ENCODE measurements around the gene SELENOI.

Gene SELENOI

GRCh38 chr2:26412091-26412673 is 66.2 kb downstream of the SELENOI start:
- DNase-seq, result no peak

- no peak for DNase-seq
Observed at GRCh38 chr2:26414311-26414710, 68.4 kb downstream of the SELENOI start.

- no peak for DNase-seq
Observed at GRCh38 chr2:26421961-26422360, 76.0 kb downstream of the SELENOI start.

- DNase-seq, result no peak
Observed at GRCh38 chr2:26422947-26423629, 77.1 kb downstream of the SELENOI start.

- no peak for DNase-seq
Observed at GRCh38 chr2:26423750-26424149, 77.8 kb downstream of the SELENOI start.

- no peak for DNase-seq
Observed at GRCh38 chr2:26424221-26424620, 78.3 kb downstream of the SELENOI start.

- DNase-seq, result no peak
Observed at GRCh38 chr2:26428846-26429245, 82.9 kb downstream of the SELENOI start.

GRCh38 chr2:26429779-26430578 is 84.0 kb downstream of the SELENOI start:
- no peak for DNase-seq

- no peak for DNase-seq
Observed at GRCh38 chr2:26430826-26431225, 84.9 kb downstream of the SELENOI start.

GRCh38 chr2:26432363-26432762 is 86.4 kb downstream of the SELENOI start:
- no peak for DNase-seq

- no peak for DNase-seq
Observed at GRCh38 chr2:26432859-26433258, 86.9 kb downstream of the SELENOI start.

GRCh38 chr2:26435106-26435505 is 89.2 kb downstream of the SELENOI start:
- DNase-seq, result no peak

- no peak for DNase-seq
Observed at GRCh38 chr2:26438526-26438925, 92.6 kb downstream of the SELENOI start.

GRCh38 chr2:26438926-26439325 is 93.0 kb downstream of the SELENOI start:
- no peak for DNase-seq

- no peak for DNase-seq
Observed at GRCh38 chr2:26442301-26442700, 96.4 kb downstream of the SELENOI start.

- no peak for DNase-seq
Observed at GRCh38 chr2:26442707-26443106, 96.8 kb downstream of the SELENOI start.

- DNase-seq, result no peak
Observed at GRCh38 chr2:26444236-26444635, 98.3 kb downstream of the SELENOI start.
